Mucosa of stomach (tissue), 1 donor: Measurements from ENCODE around the gene BTBD2.
A peak's percentile ranks its signal among the peaks of the same experiment; 100 is the strongest.

Experiments used
- H3K27me3 ChIP-seq: one replicate; pipeline ENCODE4 v1.7.0; 2013; ENCODE audit warnings: mild to moderate bottlenecking, low read length; ENCODE audit not compliant: control insufficient read depth, insufficient read depth
- H3K36me3 ChIP-seq: one replicate; pipeline ENCODE4 v1.7.0; 2013; ENCODE audit warnings: low read length; ENCODE audit not compliant: control insufficient read depth, insufficient read depth
- H3K4me1 ChIP-seq: one replicate; pipeline ENCODE4 v1.7.0; 2013; ENCODE audit warnings: mild to moderate bottlenecking, low read length; ENCODE audit not compliant: control insufficient read depth, insufficient read depth
- H3K4me3 ChIP-seq: one replicate; pipeline ENCODE4 v1.7.0; 2013; ENCODE audit warnings: low read length
- H3K9ac ChIP-seq: one replicate; pipeline ENCODE4 v1.7.0; 2013; ENCODE audit warnings: mild to moderate bottlenecking, low read length, moderate library complexity
- H3K9me3 ChIP-seq: one replicate; pipeline ENCODE4 v1.7.0; 2013; ENCODE audit warnings: mild to moderate bottlenecking, low read length, moderate library complexity; ENCODE audit not compliant: control insufficient read depth
- donor health status: Pancreatic carcinoma.

Gene BTBD2

DNA sequence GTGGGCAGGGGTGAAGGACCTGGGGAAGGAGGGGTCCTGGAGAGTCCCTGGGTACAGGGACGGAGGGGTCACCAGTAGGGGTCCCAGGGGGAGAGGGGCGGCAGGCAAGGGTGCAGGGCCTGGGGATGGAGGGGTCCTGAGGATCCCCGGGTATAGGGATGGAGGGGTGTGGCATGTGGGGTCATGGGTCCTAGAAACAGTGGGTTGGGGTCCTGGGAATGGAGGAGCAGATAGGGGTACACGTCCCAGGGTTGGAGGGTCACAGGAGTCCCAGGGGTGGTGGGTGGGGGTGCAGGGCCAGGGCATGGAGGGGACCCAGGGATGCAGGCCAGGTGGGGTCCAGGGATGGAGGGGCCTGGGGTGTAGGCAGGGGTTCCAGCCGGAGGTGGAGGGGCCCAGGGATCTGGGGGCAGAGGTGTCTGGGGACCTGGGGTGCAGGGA is 1.4 kb downstream of the BTBD2 start:
- H3K27me3 ChIP-seq: no peaks in the 10 kb centered on the region
- H3K9me3 ChIP-seq: no peaks in the 10 kb centered on the region
- H3K9ac ChIP-seq: peak overlapping the region; percentile 62
- no peak overlapping the region for H3K4me3 ChIP-seq
- peaks cover 8% of the 10 kb centered on the region for H3K4me1 ChIP-seq
- H3K36me3 ChIP-seq: no peaks in the 10 kb centered on the region

DNA sequence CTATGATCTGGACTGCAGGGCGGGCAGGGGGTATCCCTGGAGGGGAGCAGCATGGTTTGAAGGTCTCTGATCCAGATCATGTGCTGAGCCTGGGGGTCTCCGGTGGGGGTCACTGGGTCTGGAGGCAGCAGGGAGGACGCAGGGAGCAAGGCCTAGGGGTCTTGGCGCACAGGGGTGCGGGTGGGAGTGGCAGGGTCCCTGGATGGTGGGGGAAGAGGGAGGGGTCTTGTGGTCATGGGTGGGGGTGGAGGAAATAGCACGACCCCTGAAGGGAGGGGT is 1.9 kb downstream of the BTBD2 start:
- H3K4me3 ChIP-seq: no peak overlapping the region
- H3K9ac ChIP-seq: no peak overlapping the region
- no peaks in the 10 kb centered on the region for H3K9me3 ChIP-seq
- H3K4me1 ChIP-seq: peaks cover 8% of the 10 kb centered on the region
- H3K36me3 ChIP-seq: no peaks in the 10 kb centered on the region
- H3K27me3 ChIP-seq: no peaks in the 10 kb centered on the region

DNA sequence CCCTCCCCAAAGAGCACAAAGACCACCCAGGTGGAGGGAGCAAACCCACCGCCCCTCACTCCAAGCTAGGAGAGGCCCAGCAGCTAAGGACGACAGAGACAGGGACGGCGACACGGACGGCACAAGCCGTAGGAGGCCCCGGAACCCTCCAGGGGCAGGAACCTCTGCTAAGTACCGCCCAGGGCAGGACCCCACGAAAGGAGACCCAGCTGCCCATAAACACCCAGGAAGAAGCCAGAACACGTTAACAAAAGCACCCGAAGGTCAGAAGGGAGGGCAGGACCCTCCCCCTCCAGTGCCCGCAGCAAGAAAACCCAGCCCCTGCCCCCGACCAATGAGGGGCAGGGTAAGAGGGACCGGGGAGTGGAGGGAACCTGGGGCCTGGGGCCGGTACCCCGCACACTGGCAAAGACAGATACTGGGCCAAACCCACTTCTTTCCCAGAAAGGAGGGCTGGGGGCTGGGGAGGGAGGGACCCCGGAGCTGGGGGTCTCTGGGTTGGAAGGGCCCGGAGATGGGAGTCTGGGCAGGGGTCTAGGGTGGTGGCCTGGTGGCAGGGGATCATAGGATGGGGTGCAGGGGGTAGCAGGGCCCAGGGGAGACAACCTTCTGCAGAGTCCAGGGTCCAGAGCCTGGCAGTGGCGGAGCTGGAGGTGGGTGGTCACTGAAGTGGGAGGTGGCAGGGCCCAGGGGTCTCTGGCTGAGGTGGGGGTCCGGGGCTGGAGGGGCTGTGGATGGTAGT is 2.4 kb downstream of the BTBD2 start:
- Histone ChIP-seq H3K9me3 (no peaks in the 10 kb centered on the region), H3K27me3 (no peaks in the 10 kb centered on the region), H3K9ac (no peak overlapping the region), H3K36me3 (no peaks in the 10 kb centered on the region), H3K4me1 (peaks cover 8% of the 10 kb centered on the region), H3K4me3 (no peak overlapping the region)

DNA sequence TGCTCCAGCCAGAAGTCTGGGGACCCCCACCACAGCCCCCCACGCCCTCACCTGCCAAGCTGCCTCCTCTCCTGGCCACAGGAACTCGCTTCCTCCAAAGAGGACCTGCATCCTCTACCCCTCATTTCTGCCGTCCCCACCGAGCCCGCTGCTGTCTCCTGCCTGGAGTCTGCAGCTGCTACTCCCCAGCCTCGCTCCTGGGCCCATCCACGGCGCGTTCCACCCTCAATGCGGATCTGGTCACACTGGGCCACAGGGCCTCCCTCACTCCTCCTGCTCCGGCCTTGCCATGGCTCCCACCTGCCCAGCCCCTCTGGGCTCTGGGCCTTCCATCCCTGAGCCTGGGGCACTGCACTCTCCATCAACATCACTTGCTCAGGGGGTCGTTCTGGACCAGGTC is 4.3 kb downstream of the BTBD2 start:
- no peaks in the 10 kb centered on the region for H3K36me3 ChIP-seq
- no peaks in the 10 kb centered on the region for H3K9me3 ChIP-seq
- H3K27me3 ChIP-seq: no peaks in the 10 kb centered on the region
- peaks cover 6% of the 10 kb centered on the region for H3K4me1 ChIP-seq
- H3K4me3 ChIP-seq: no peak overlapping the region
- no peak overlapping the region for H3K9ac ChIP-seq

GRCh38 chr19:2010135-2010668 is 5.3 kb downstream of the BTBD2 start:
- Histone ChIP-seq H3K36me3 (no peaks in the 10 kb centered on the region), H3K27me3 (no peaks in the 10 kb centered on the region), H3K4me1 (peaks cover 4% of the 10 kb centered on the region)

DNA sequence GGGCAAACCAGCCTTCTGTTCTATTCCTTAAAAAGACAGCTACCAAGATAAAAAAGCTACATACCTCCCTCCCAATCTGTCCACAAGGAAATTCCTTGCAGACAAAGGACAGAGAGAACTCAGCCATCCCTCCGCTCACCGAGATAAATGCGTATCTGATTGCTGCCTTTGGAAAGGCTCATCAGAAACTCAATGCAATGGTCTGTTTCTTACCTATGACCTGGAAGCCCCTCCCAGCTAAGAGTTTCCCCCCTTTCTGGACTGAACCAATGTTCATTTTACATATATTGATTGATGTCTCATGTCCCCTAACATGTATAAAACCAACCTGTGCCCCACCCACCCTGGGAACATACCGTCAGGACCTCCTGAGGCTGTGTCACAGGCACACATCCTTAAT is 11.6 kb downstream of the BTBD2 start:
- Histone ChIP-seq H3K9ac (no peak overlapping the region), H3K4me1 (no peaks in the 10 kb centered on the region), H3K9me3 (no peaks in the 10 kb centered on the region), H3K36me3 (no peaks in the 10 kb centered on the region), H3K4me3 (no peak overlapping the region), H3K27me3 (no peaks in the 10 kb centered on the region)

More at GRCh38 chr19:2010135-2010668, 5.3 kb downstream of the BTBD2 start:
- H3K9me3 ChIP-seq: no peaks in the 10 kb centered on the region
- H3K4me3 ChIP-seq: no peak overlapping the region
- no peak overlapping the region for H3K9ac ChIP-seq

DNA sequence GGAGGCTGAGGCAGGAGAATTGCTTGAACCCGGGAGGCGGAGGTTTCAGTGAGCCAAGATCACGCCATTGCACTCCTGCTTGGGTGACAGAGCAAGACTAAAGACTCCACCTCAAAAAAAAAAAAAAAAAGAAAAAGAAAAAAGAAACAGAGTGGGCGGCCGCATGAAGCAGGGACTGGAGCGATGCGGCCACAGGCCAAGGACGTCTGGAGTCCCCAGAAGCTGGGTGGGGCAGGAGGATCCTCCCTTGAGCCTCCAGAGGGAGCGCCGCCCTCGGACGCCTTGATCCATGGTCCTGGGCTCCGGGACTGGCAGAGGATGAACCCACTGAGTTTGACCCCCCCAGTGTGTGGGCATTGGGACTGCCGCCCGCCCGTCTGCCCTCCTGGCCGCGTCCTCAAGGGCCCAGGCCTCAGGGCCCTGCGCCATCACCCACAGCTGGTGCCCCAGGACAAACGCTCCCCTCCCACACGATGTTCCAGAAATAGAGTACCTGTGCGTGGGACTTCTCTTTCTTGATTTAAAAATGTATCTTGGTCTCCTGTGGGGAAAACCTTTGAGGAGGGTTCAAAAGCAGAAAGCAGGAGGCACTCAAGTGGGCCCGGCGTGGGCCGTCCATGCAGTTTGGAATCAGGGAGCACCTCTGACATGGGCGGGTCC is 15.5 kb downstream of the BTBD2 start:
- H3K9me3 ChIP-seq: no peaks in the 10 kb centered on the region
- H3K4me3 ChIP-seq: no peak overlapping the region
- H3K9ac ChIP-seq: no peak overlapping the region
- H3K4me1 ChIP-seq: no peaks in the 10 kb centered on the region
- no peaks in the 10 kb centered on the region for H3K36me3 ChIP-seq
- no peaks in the 10 kb centered on the region for H3K27me3 ChIP-seq

- H3K27me3 ChIP-seq: no peaks in the 10 kb centered on the region
- no peaks in the 10 kb centered on the region for H3K36me3 ChIP-seq
- H3K4me3 ChIP-seq: no peak overlapping the region
- H3K9ac ChIP-seq: no peak overlapping the region
- no peaks in the 10 kb centered on the region for H3K4me1 ChIP-seq
- no peaks in the 10 kb centered on the region for H3K9me3 ChIP-seq
Measured at GRCh38 chr19:1998712-1999708, 16.5 kb downstream of the BTBD2 start.

DNA sequence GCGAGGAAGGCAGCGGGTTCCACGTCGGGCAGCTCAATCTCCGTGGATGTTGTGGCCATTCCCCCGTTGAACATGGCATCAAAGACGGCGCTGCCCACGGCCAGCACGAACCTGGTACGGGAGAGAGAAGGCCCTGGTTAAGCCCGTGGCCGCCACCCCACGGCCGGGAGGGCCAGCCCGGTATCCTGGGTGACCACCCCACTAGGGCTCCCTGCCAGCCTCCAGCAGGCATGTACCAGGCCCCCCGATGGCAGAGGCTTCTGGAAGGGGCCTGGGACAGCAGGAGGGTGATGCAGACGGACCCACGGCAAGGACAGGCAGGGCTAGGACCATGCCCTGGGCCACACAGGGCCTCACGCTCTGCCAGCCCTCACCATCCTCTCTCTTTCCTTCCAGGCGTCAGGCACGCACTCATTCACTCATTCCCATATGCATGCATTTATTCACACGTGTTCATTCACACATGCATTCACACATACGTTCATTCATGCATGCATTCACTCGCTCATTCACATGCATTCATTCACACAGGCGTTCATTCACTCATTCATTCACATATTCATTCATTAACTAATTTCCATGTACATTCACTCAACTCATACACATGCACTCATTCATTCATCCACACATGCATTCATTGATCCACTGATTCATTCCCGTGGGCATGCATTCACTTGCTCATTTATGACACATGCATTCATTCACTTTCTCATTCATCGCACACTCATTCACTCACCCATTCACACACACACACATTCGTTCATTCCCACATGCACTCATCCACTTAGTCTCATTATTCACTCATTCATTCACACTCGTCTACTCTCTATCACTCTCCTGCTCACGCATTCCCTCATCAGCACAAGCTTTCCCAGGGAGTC is 17.9 kb downstream of the BTBD2 start:
- Histone ChIP-seq H3K9ac (no peak overlapping the region), H3K4me3 (no peak overlapping the region), H3K4me1 (no peaks in the 10 kb centered on the region), H3K9me3 (no peaks in the 10 kb centered on the region), H3K27me3 (no peaks in the 10 kb centered on the region), H3K36me3 (no peaks in the 10 kb centered on the region)

GRCh38 chr19:1992759-1993260 is 22.7 kb downstream of the BTBD2 start:
- Histone ChIP-seq H3K4me1 (no peaks in the 10 kb centered on the region), H3K36me3 (peaks cover 17% of the 10 kb centered on the region), H3K9ac (no peak overlapping the region), H3K4me3 (no peak overlapping the region), H3K9me3 (no peaks in the 10 kb centered on the region), H3K27me3 (no peaks in the 10 kb centered on the region)
